Osteocyte (in vitro differentiated cells): ENCODE data around the gene PLA1A. TPM values are rescaled to one million over a fixed set of nuclear protein-coding genes. Genes with fewer than 3 reads are reported as not detected.

Experiments used
- DNase-seq: peaks from one replicate; pipeline ENCODE4 v3.0.0; 2021; ENCODE audit warnings: mixed read lengths; ENCODE audit not compliant: unreplicated experiment; ENCODE audit errors: extremely low spot score
- H3K27ac Mint-ChIP-seq: one replicate; pipeline ENCODE4 v1.8.0; 2021; ENCODE audit warnings: mild to moderate bottlenecking, mixed read lengths; ENCODE audit not compliant: unreplicated experiment
- H3K27me3 Mint-ChIP-seq: one replicate; pipeline ENCODE4 v1.8.0; 2021; ENCODE audit warnings: mixed read lengths; ENCODE audit not compliant: unreplicated experiment
- H3K36me3 Mint-ChIP-seq: one replicate; pipeline ENCODE4 v1.8.0; 2021; ENCODE audit warnings: mixed read lengths; ENCODE audit not compliant: unreplicated experiment
- H3K4me1 Mint-ChIP-seq: one replicate; pipeline ENCODE4 v1.8.0; 2021; ENCODE audit warnings: mixed read lengths; ENCODE audit not compliant: unreplicated experiment
- H3K4me3 Mint-ChIP-seq: one replicate; pipeline ENCODE4 v1.8.0; 2021; ENCODE audit warnings: mild to moderate bottlenecking, moderate library complexity, mixed read lengths; ENCODE audit not compliant: unreplicated experiment
- H3K9me3 Mint-ChIP-seq: one replicate; pipeline ENCODE4 v1.8.0; 2021; ENCODE audit warnings: mixed read lengths; ENCODE audit not compliant: unreplicated experiment
- CTCF ChIP-seq: fragments of 200-600 bp; sonication (generic); IDR thresholded peaks from 2 replicates; pipeline ENCODE4 v1.5.0; 2021; ENCODE audit warnings: antibody characterized with exemption, mild to moderate bottlenecking, moderate library complexity
- total RNA-seq: library from RNA; stranded (reverse); gene quantifications from 2 replicates; pipeline ENCODE4 v1.2.1, GENCODE V29; 2021

Gene PLA1A
- total RNA-seq, 1 donor from 2014 or later = 0.86 TPM

- Mint-ChIP-seq H3K4me1 (peaks cover 2% of the 10 kb centered on the region), H3K27me3 (peaks cover 26% of the 10 kb centered on the region), H3K27ac (no peak overlapping the region), H3K9me3 (no peaks in the 10 kb centered on the region), H3K4me3 (no peak overlapping the region), H3K36me3 (no peaks in the 10 kb centered on the region)
- no peak for DNase-seq
- TF ChIP-seq CTCF = no peak
These were observed 28.5 kb upstream of the PLA1A start for GRCh38 chr3:119569156-119569555.

- H3K27me3 Mint-ChIP-seq = peaks cover 24% of the 10 kb centered on the region
- H3K27ac Mint-ChIP-seq = no peak overlapping the region
- DNase-seq = no peak
- H3K4me3 Mint-ChIP-seq = no peak overlapping the region
- no peaks in the 10 kb centered on the region for H3K36me3 Mint-ChIP-seq
- no peaks in the 10 kb centered on the region for H3K9me3 Mint-ChIP-seq
- TF ChIP-seq CTCF = no peak
- H3K4me1 Mint-ChIP-seq = peaks cover 2% of the 10 kb centered on the region
These were observed 27.5 kb upstream of the PLA1A start for GRCh38 chr3:119570229-119570628.

GRCh38 chr3:119571230-119571629 lies 26.5 kb upstream of the PLA1A start:
- Mint-ChIP-seq H3K9me3 (no peaks in the 10 kb centered on the region), H3K27ac (no peak overlapping the region), H3K4me3 (no peak overlapping the region), H3K27me3 (peaks cover 24% of the 10 kb centered on the region), H3K4me1 (peaks cover 2% of the 10 kb centered on the region), H3K36me3 (no peaks in the 10 kb centered on the region)
- TF ChIP-seq CTCF = no peak
- DNase-seq = no peak

- no peak overlapping the region for H3K27ac Mint-ChIP-seq
- H3K9me3 Mint-ChIP-seq = no peaks in the 10 kb centered on the region
- no peak for TF ChIP-seq CTCF
- no peak for DNase-seq
- H3K27me3 Mint-ChIP-seq = peaks cover 19% of the 10 kb centered on the region
- H3K36me3 Mint-ChIP-seq = no peaks in the 10 kb centered on the region
- no peak overlapping the region for H3K4me3 Mint-ChIP-seq
- peaks cover 2% of the 10 kb centered on the region for H3K4me1 Mint-ChIP-seq
These were observed 26.0 kb upstream of the PLA1A start for GRCh38 chr3:119571688-119572087.

GRCh38 chr3:119575507-119575906 lies 22.2 kb upstream of the PLA1A start:
- no peaks in the 10 kb centered on the region for H3K36me3 Mint-ChIP-seq
- peaks cover 10% of the 10 kb centered on the region for H3K4me1 Mint-ChIP-seq
- no peaks in the 10 kb centered on the region for H3K9me3 Mint-ChIP-seq
- no peak overlapping the region for H3K4me3 Mint-ChIP-seq
- no peak overlapping the region for H3K27ac Mint-ChIP-seq
- no peak for TF ChIP-seq CTCF
- no peak for DNase-seq
- H3K27me3 Mint-ChIP-seq = no peaks in the 10 kb centered on the region
